ENCODE results near the gene ARRB2.
A peak's percentile ranks its signal among the peaks of the same experiment; 100 is the strongest.
"Not testable (repeated sequence)": the region's sequence is repeated elsewhere in the genome, so short reads cannot be mapped to it uniquely, and the experiment has no call there.

ARRB2 gene

GRCh38 chr17:4703330-4703691 lies 7.1 kb upstream of the ARRB2 start:
- DNase-seq = no peak

DNA sequence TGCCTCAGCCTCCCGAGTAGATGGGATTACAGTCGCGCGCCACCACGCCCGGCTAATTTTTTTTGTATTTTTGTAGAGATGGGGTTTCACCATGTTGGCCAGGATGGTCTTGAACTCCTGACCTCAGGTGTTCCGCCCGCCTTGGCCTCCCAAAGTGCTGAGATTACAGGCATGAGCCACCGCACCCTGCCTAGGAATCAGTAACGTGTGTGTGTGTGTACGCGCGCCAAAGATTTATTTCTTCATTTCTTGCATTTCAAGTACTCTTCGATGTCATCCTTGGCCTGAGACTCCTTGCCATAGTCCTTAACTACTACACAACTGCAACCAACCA lies 5.9 kb upstream of the ARRB2 start:
- not testable (repeated sequence) for DNase-seq

DNA sequence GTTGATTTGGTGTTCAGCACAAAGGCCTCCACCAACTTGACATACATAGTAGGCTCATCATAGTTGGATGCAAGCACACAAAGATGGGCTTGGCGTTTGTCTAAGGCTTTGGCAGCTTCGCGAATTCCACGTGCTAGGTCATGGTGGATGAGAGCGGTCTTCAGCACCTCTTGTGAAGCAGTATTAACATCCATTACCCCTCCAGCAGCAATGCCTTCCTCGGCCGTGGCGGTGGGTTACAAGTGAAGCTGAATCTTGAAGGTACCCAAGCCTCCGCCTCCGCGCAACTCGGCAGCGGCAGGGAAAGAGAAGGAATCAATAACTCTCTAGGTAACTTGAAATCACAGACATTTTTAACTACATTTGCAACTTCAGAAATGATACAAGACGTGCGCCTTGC lies 5.4 kb upstream of the ARRB2 start:
- no peak for DNase-seq

DNA sequence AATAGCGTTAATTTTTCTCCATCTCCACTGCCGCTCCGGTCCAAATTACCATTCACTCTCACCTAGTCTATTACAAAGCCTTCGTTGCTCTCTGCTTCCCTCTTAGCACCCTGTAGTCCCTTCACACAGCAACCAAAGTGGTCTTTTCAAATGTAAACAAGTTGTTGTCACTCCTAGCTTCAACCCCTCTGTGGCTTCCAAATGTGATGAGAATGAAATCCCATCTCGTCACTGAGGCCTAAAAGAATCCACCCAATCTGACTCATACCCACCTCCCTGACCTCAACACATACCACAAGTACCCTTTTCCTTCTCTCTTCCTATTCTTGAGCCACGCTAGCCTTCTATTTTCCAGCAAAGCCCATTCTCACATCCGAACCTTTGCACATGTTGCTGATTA lies 4.3 kb upstream of the ARRB2 start:
- no peak for DNase-seq

DNA sequence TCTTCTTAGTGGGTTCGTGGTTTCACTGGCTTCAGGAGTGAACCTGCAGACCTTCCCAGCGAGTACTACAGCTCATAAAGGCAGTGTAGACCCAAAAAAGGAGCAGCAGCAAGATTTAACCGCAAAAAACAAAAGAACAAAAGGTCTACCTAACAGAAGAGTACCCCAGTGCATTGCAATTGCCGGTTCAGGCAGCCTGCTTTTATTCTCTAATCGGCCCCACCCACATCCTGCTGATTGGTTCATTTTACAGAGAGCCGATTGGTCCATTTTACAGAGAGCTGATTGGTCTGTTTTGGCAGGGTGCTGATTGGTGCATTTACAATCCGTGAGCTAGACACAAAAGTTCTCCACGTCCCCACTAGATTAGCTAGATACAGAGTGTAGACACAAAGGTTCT lies 2.0 kb upstream of the ARRB2 start:
- peak; percentile 16 to 30 for DNase-seq

DNA sequence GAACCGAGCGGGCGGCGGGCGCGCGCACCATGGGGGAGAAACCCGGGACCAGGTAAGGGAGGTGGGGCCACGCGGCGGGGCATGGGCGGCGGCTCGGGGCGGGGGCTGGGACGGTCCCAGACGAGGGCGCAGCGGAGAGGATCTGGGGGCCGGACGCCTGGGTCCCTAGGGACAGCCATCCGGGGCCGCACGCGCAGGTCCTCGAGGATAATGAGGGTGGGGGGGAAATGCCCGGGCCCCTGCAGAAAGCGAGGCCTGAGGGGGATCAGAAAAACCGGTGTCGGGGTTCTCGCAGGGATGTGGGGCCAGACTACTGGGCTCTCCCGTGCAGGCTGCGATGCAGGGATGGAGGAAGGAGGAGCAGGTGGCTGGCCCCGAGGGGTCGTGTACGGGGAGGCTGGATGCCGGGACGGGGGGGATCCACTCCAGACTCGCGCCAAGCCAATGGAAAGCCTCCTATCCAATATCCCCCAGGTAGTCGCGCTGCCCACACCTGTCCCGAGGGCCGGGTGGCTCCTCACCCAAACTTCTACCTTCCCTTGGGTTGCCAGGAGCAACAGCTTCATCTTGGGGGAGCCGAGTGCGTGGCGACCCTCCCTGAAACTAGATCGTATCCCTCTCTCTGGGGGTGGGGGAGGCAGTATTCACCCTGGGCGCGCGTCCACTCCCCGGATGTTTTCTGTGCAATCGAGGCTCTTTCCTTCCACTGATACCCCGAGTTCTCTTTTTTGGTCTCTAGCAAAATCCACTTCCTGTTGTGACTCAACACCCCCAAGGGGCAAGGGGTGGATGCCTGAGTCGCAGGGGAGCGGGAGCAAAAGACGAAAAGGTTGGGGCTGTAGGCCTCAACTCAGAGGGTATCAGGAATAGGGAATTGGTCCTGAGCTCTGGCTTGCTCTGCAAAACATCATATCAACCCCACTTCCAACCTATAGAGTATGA lies 532 bp downstream of the ARRB2 start:
- peak; percentile 29 to 35 for DNase-seq

GRCh38 chr17:4711661-4712181 lies 1.3 kb downstream of the ARRB2 start:
- no peak for DNase-seq

- DNase-seq = no peak
Measured at GRCh38 chr17:4712526-4712925, 2.1 kb downstream of the ARRB2 start.

- DNase-seq = not testable (repeated sequence)
Measured at GRCh38 chr17:4714340-4715062, 4.1 kb downstream of the ARRB2 start.

DNA sequence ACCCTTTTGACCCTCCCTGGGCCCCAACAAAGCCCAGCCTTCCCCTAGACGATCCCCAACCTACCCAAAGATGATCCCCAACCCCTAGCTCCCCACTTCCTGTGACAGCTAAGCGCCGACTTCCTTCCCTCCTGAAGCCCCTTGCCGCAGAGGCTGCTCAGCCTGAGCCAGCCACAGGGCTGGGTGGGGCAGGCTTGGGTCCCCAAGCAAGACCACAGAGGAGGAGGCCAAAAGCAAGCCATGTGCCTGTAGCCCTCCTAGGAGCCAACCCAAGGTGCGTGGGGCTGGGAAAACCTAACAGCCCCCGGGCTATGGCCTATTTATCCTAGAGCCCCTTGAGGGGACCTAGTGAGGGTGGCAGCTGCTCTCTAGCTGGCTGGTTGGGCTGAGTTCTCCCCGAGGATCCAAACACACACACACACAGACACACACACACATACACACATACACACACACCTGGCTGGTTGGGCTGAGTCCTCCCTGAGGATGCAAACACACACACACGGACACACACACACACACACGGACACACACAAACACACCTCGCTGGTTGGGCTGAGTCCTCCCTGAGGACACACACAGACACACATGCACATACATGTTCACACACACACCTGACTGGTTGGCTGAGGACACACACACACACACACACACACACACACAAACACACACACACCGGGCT lies 4.8 kb downstream of the ARRB2 start:
- DNase-seq = no peak

- DNase-seq = no peak
Measured at GRCh38 chr17:4716081-4716480, 5.6 kb downstream of the ARRB2 start.

DNA sequence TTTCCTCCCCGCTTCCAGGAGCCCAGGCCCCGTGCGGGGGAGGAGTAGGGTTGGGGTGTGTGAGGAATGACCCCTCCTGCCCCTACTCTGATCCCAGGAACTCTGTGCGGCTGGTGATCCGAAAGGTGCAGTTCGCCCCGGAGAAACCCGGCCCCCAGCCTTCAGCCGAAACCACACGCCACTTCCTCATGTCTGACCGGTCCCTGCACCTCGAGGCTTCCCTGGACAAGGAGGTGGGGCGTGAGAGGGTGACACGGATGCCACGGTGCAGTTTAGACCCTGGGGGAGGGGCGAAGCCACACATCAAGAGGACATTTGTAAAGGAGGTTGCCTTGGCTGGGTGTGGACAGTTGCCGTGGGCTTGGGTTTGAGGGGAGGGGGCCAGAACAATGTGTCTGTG lies 7.4 kb downstream of the ARRB2 start:
- DNase-seq = no peak

GRCh38 chr17:4718276-4718675 lies 7.8 kb downstream of the ARRB2 start:
- no peak for DNase-seq

- DNase-seq = no peak
Measured at GRCh38 chr17:4719146-4719545, 8.7 kb downstream of the ARRB2 start.

GRCh38 chr17:4719684-4720221 lies 9.3 kb downstream of the ARRB2 start:
- DNase-seq = no peak

DNA sequence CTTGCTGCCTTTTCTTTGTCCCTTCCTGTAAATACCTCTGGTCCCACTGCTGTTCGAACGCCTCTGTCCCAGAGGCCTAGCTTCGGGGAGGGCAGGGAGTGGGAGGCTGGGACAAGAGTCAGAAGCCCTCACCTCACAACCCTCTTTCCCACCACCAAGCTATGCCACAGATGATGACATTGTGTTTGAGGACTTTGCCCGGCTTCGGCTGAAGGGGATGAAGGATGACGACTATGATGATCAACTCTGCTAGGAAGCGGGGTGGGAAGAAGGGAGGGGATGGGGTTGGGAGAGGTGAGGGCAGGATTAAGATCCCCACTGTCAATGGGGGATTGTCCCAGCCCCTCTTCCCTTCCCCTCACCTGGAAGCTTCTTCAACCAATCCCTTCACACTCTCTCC lies 10.4 kb downstream of the ARRB2 start:
- no peak for DNase-seq

- no peak for DNase-seq
Measured at GRCh38 chr17:4721203-4722135, 11.0 kb downstream of the ARRB2 start.

DNA sequence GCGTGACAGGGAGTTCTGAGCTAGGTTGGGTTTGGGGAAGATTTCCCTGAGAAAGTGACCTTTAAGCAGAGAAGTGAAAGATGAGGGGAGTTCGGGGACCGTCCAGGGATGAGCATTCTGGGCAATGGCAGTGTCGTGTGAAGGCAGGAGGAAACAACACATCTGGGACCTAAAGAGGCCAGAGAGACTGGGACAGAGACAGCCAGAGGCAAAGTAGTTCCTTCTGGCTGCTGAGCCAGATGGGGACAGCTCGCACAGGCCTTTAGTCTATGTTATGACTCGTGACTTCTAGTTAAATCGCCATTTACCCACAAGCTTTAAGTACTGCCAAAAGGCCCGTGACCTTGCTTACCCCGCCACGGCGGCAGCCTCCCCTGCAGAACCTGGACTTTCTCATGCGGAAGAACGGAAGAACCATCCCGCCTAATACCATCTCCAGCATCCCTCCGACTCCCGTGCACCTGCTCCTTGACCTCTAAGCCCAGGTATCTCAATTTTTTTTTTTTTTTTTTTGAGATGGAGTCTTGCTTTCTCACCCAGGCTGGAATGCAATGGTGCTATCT lies 12.3 kb downstream of the ARRB2 start:
- DNase-seq = no peak

DNA sequence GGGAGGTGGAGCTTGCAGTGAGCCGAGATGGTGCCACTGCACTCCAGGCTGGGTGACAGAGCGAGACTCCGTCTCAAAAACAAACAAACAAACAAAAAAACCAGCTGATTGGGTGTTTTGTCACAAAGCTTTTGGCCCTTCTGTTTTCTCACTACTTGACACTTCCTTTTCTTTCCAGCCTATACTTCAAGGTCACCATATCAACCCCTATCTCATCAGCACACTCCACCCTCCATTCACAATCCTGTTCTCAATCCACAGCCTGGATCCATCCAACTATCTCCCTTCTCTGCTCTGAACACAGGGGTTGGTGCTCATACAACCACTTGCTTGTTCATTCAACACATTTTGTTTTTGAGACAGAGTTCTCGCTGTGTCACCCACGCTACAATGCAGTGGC lies 14.2 kb downstream of the ARRB2 start:
- DNase-seq = no peak

- DNase-seq = no peak
Measured at GRCh38 chr17:4725646-4726310, 15.3 kb downstream of the ARRB2 start.

- no peak for DNase-seq
Measured at GRCh38 chr17:4728124-4728523, 17.7 kb downstream of the ARRB2 start.

All from activated CD4-positive, alpha-beta T cell treated with anti-CD3 and anti-CD28 coated beads, Interleukin-2, amount 50 U/mL, for 4 hours (primary cell).